ELF-1 (cell line): ENCODE measurements around the gene MMGT1.

Experiments used
- DNase-seq: peaks from one replicate; pipeline ENCODE4 v3.0.0-alpha.2; 2016; ENCODE audit warnings: low read depth, low spot score

MMGT1 gene

DNA sequence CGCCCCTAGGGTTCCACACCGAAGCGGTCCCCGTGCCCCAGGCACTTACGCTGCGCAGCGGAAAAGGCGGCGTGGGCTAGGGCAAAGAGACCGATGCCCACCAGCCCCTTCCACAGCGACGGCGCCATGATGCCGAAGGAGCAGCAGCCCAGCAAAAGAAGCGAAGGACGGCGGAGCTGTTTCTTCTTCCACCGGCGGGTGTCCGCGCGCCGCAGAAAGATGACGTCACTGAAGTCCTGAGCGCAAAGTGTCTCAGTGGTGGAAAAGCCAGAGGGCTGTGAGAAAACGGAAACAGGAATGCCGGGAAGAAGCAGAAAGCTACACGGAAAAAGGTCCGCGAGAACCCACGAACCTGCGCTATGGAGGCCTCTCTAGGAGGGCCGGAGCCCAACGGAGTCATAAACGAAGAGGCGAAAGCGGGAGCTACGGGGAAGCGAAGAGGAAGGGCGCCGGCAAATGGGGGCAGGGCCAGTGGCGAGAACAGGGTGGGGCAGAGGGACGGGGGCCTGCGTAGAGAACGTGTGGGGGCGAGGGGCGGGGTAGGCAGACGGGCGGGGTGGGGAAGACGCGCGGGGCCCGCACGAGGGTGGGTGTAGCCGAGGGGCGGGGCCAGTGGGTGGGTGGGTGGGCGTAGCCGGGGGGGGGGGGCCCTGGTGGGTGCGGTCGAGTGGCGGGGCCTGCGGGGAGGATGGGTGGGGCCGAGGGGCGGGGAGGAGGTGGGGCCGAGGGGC is at the start of gene MMGT1:
MMGT1 (minus strand) TSS at position 441 of the 731 bp plus-strand sequence; CDS start at position 128, 313 bp downstream.
- peak; percentile 95 for DNase-seq

DNA sequence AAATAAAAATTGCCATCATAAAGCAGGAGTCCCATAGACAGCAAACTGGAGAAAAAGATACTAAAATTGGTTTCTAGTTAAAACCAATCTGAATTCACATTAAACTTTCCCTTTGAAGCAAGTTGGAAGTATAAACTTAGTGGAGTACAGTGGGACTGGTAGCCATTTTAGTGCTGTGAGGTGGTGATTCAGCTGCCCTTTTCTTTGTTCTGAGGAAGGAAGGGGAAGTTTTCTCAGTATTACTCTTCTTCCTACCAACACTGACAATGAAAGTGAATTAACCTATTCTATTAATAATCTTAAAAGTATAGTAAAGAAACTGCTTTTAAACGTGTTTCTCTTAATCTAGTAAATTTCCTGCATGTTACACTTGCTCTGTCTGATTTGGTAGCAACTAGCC is 48.1 kb upstream of the MMGT1 start:
- DNase-seq: no peak

DNA sequence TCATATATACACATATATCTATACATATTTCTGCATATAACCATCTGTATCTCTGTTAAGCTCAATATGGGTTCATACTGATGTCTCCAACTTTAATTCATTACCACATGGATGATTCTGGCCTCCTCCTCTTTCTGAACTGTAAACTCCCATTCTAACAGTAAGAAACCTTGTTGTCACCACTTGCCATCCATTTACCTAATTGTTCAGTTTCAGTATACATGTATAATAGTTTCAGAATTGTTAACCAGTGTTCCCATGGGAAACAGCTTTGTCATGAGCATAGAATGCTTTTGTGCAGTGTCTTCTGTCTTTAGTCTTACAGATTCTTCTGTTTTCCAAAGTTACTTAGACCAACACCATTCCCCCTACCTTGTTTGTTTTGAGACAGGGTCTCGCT is 47.4 kb upstream of the MMGT1 start:
- DNase-seq: no peak

DNA sequence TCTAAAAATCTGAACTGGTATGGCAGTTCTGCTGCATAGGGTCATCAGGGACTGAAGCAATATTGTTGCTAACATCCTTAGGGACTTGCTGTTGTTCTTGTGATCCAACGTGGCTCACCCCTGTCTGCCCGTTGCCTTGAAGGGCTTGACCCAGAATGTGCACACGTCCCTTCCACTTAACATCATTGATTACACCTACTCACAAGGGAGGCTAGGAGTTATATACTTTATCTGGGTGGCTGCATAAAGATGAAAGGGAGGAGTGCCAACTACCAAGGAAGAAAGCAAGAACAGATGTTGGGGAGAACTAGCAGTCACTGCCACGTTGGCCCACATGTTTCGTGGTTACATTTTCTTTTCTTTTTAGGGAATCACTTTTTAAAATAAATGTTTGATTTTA is 45.4 kb upstream of the MMGT1 start:
- DNase-seq: no peak

DNA sequence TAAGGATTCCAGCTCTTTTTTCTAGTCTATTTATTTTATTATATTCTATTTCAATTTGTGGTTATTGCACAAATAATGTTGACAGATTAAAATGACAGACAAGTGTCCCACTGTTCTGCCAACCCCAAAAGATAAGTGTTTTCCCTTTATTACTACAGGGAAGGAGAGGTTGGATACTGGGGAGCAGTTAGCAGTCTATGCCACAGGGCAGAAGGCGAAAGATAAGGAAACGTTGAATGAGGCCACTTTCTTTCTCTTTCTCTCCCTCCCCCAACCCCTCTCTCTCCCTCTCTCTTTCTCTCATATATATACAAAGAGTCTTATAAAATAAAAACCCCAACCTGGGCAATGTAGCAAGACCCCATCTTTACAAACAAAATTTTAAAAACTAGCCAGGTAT is 43.1 kb upstream of the MMGT1 start:
- DNase-seq: no peak

GRCh38 chrX:136015016-136015415 is 41.2 kb upstream of the MMGT1 start:
- DNase-seq: no peak

- no peak for DNase-seq
Measured at GRCh38 chrX:135988245-135988644, 14.5 kb upstream of the MMGT1 start.

GRCh38 chrX:135985973-135986310 is 12.2 kb upstream of the MMGT1 start:
- DNase-seq: no peak

DNA sequence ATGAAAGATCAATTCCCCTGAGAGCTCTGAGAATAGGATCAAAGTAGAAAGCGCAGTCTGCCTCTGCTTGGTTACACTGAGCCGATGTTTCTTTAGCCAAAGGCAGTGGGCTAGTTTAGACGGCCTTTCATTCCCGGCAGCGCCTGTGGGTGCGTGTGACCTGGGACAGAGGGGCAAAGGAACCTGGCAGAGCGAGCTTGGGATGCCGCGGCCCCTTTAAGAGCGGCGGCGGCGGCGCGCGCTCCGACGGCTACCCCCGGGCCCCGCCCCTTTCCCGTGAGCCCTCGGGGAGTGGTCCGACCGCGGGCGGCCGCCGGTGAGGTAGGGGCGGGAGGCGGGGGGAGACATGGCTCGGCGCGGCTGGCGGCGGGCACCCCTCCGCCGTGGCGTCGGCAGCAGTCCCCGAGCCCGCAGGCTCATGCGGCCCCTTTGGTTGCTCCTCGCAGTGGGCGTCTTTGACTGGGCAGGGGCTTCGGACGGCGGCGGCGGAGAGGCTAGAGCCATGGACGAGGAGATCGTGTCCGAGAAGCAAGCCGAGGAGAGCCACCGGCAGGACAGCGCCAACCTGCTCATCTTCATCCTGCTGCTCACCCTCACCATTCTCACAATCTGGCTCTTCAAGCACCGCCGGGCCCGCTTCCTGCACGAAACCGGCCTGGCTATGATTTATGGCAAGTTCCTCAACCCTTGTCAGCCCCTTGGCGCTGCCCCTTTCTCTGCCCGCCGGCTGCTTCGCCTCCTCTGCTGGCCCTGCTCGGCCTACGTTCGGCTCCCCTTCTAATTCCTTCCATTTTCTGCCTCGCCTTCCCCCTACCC is 11.6 kb upstream of the MMGT1 start, which contains the start of gene SLC9A6:
SLC9A6 (plus strand) TSS at position 279 of the 816 bp plus-strand sequence; CDS start at position 503, 224 bp downstream.
- peak; percentile 84 for DNase-seq

GRCh38 chrX:135984791-135985156 is 11.0 kb upstream of the MMGT1 start:
- DNase-seq: no peak

- no peak for DNase-seq
Measured at GRCh38 chrX:135984256-135984655, 10.5 kb upstream of the MMGT1 start.

- DNase-seq: no peak
Measured at GRCh38 chrX:135982860-135983259, 9.1 kb upstream of the MMGT1 start.

DNA sequence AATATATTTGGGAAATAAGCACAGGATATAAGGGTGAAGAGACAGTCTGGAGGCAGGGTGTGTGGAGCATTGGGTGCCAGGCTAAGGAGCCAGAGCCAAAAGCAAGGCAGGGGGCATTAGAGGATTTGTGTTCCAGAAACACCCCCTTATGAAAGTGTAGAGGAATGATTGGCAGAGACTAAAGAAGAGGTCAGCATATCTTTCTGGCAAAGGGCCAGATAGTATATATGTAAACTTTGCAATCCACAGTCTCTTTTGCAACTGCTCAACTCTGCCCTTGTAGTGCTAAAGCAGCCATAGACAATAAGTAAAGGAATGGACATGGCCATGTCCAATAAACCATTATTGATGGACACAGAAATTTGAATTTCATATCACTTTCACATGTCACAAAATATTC is 7.9 kb upstream of the MMGT1 start:
- DNase-seq: no peak

DNA sequence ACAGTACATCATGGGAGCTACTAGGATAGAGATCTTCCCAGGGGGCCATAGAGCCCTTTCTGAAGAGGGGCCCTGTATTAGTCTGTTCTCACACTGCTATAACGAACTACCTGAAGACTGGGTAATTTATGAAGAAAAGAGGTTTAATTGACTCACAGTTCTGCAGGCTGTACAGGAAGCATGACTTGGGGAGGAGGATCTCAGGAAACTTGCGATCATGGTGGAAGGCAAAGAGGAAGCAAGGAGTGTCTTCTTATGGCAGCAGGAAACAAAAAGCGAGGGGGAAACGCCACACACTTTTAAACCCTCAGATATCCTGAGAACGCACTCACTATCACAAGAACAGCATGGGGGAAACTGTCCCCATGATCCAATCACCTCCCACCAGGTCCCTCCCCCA is 7.2 kb upstream of the MMGT1 start:
- DNase-seq: no peak

- DNase-seq: no peak
Measured at GRCh38 chrX:135977611-135978010, 3.8 kb upstream of the MMGT1 start.

DNA sequence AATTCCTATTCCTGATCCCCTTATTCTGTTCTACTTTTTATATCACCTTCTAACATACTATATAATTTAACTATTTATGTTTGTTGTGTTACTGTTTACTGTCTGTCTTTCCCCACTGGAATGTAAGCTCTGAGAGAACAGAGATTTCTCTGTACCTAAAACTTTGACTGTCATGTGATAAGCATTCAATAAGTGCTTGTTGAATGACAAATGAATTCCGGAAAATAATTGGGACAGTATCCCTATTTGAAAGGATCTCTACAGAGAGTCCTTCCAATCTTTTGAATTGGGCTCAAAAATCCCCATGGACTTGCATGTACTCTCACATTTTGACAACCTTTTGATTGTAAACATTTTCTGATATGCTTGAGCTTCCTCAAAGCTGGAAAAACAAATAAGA is 1.6 kb upstream of the MMGT1 start:
- DNase-seq: no peak

GRCh38 chrX:135974279-135974856 is 580 bp upstream of the MMGT1 start:
- peak; percentile 46 for DNase-seq

- DNase-seq: no peak
Measured at GRCh38 chrX:135973025-135973547, 702 bp downstream of the MMGT1 start.

DNA sequence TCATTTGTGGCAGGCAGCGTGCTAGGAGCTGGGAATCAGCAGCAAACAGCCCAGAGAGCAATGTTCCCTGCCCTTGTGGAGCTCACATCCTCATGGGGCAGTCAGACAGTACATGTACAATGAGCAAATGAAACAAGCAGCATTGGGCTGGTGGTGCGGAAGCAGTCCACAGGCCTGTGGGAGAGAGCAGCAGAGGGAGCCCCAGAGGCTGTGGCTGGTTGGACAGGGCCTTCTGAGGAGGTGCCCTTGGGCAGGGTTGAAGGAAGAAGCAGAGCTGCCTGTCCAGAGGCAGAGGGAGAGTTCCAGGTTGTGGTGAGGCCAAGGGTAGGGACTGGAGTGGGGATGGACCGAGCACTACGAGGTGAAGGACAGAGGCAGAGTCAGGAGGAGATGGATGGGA is 22.5 kb downstream of the MMGT1 start:
- DNase-seq: peak; percentile 32

- DNase-seq: no peak
Measured at GRCh38 chrX:135944486-135944885, 29.3 kb downstream of the MMGT1 start.

DNA sequence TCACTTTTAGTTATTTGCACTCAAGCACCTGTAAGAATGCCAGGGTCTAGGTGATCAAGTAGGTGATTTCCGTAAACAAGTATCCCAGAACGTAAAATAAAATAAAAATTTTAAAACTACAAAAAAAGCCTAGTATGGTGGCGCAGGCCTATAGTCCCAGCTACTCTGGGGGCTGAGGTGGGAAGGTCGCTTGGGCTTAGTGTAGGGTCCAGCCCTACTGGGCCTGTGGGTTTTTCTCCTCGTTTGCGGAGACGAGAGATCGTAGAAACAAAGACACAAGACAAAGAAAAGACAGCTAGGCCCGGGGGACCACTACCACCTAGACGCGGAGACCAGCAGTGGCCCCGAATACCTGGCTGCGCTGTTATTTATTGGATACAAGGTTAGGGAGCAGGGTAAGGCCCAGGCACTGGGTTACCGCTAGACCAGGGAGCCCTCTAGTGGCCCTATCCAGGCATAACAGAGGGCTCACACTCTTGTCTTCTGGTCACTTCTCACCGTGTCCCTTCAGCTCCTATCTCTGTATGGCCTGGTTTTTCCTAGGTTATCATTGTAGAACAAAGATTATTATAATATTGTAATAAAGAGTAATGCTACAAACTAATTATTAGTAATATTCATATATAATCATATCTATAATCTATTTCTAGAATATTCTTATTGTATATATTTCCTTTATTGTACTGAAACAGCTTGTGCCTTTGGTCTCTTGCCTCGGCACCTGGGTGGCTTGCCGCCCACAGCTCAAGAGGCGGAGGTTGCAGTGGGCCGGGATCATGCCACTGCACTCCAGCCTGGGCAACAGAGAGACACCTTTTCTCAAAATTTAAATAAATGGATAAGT is 41.9 kb downstream of the MMGT1 start:
- peak; percentile 75 for DNase-seq

GRCh38 chrX:135927897-135928296 is 45.9 kb downstream of the MMGT1 start:
- no peak for DNase-seq
